Gastroesophageal sphincter (tissue), 4 donors: ENCODE results near the gene KLC1. TPM values are rescaled to one million over a fixed set of nuclear protein-coding genes. Genes with fewer than 3 reads are reported as not detected.

ENCODE experiments used
- ATAC-seq: fragments of 150-250 bp; one replicate; pipeline ENCODE4 v1.9.1; 2016; ENCODE audit warnings: mild to moderate bottlenecking, moderate library complexity
- H3K27ac ChIP-seq, 4 donors: fragments of 200-600 bp; sonication (generic) in 3 of 4; 1 replicate in 3 of 4; 2 replicates in 1 of 4; pipeline ENCODE4 v1.5.1; 2016 to 2019
- H3K27me3 ChIP-seq: fragments of 200-600 bp; sonication (generic); one replicate; pipeline ENCODE4 v1.5.1; 2019
- H3K36me3 ChIP-seq, 2 donors: fragments of 200-600 bp; sonication (generic); one replicate each; pipeline ENCODE4 v1.5.1; 2019; ENCODE audit warnings: control low read depth in 1 of 2
- H3K4me1 ChIP-seq, 3 donors: fragments of 200-600 bp; sonication (generic); 1 replicate in 2 of 3; 2 replicates in 1 of 3; pipeline ENCODE4 v1.5.1; 2016 to 2019; ENCODE audit warnings: control low read depth in 2 of 3
- H3K4me3 ChIP-seq, 2 donors: fragments of 200-600 bp; sonication (generic); one replicate each; pipeline ENCODE4 v1.5.1; 2019; ENCODE audit warnings: mild to moderate bottlenecking in 1 of 2, moderate library complexity in 1 of 2
- H3K9me3 ChIP-seq, 3 donors: fragments of 200-600 bp; sonication (generic); one replicate each; pipeline ENCODE4 v1.5.1; 2017 to 2019; ENCODE audit warnings: control low read depth in 2 of 3
- EP300 ChIP-seq: sonication (generic); formaldehyde crosslinking; IDR thresholded peaks from one replicate; pipeline ENCODE4 v1.6.1; 2017; ENCODE audit warnings: antibody characterized with exemption, mild to moderate bottlenecking
- POLR2A ChIP-seq, 2 donors: fragments of 450-650 bp; IDR thresholded peaks; one replicate each; pipeline ENCODE4 v1.6.1; 2017; ENCODE audit warnings: antibody characterized with exemption in 2 of 2, mild to moderate bottlenecking in 2 of 2, moderate library complexity in 1 of 2
- POLR2AphosphoS5 ChIP-seq: sonication (generic); formaldehyde crosslinking; IDR thresholded peaks from one replicate; pipeline ENCODE4 v1.6.1; 2017; ENCODE audit warnings: antibody characterized with exemption
- WGBS, 2 donors: methylation state at CpG; one replicate each; pipeline ENCODE4 v1.1.5; 2018; ENCODE audit warnings: low coverage in 1 of 2; 5-methylcytosine and 5-hydroxymethylcytosine counted together
- total RNA-seq, 4 donors: library from RNA; depleted of rRNA; stranded (reverse); fragments of >200 nt; gene quantifications; one replicate each; pipeline ENCODE4 v1.1.0, GENCODE V29; 2016
- TF ChIP-seq, protein P1 (sequence below), 4 experiments: fragments of 200-600 bp in 2 of 4; fragments of 450-650 bp in 2 of 4; sonication (generic) in 1 of 4; IDR thresholded peaks; one replicate each; pipeline ENCODE4 v1.5.1; 2017 to 2019; ENCODE audit warnings: antibody characterized with exemption in 4 of 4, mild to moderate bottlenecking in 2 of 4, moderate library complexity in 2 of 4

The KLC1 gene
- total RNA-seq, 4 donors from 2014 or later, result 275 to 390 (median 339) TPM

- WGBS, 2 donors, result 87% methylated on average over 4 of the region's 15 CpGs; no CpG with 5 or more reads in 1 of the 2 donors
- Histone ChIP-seq H3K4me1 (peaks cover 8 to 100% (median 20%) of the 10 kb centered on the region in 3 donors), H3K36me3 (peaks cover 0 to 88% of the 10 kb centered on the region in 2 donors)
These were observed 102.5 kb downstream of the KLC1 start for GRCh38 chr14:103731481-103731880.

DNA sequence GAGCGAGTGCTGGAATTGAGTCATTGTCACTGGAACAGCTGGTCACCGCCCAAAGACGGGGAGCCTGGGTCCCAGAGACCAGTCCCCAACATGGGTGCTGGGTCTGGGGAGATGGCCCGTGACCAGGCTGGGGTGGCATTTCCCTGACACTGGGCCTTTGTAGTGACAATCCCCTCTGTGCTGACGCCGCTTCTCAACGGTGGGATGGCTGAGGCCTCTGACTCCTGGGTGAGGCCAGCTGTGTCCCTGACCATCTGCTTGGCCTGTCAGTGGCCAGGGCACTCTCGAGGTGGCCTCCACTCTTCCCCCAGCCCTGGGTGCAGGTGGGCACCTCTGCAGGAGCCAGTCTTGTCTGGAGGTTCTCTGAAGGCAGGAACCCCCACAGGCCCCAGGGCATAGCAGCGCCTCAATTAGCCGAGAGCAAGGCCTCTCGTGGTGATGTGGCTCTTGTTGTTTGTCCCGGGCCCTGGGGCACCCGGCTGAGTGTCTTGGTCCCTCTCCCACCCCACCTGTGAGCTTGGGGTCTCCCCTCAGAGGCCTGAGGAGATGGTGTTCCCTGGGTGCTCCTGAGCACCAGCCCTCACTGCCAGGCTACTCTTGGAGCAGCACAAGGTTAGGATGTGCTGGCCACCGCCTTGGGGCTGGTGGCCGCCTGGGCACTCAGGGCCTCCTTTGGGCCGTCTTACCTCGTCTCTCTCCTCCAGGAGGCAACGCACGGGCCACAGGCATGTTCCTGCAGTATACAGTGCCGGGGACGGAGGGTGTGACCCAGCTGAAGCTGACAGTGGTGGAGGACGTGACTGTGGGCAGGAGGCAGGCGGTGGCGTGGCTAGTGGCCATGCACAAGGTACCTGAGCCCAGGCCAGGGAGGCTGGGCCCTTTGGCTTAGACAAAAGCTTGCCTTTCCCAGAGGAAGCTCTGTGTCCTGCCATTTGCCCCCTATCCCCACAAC, 103.2 kb downstream of the KLC1 start:
- H3K4me3 ChIP-seq, result no peak overlapping the region
- no CpG with 5 or more reads among the region's 24 CpGs for WGBS, 2 donors
- peaks cover 8 to 100% (median 24%) of the 10 kb centered on the region in 3 donors for H3K4me1 ChIP-seq
- no peaks in the 10 kb centered on the region for H3K27me3 ChIP-seq
- TF ChIP-seq EP300 (no peak), POLR2AphosphoS5 (no peak), POLR2A (IDR thresholded peaks at IDR 0.05) (no peak)
- TF ChIP-seq, protein P1, sequence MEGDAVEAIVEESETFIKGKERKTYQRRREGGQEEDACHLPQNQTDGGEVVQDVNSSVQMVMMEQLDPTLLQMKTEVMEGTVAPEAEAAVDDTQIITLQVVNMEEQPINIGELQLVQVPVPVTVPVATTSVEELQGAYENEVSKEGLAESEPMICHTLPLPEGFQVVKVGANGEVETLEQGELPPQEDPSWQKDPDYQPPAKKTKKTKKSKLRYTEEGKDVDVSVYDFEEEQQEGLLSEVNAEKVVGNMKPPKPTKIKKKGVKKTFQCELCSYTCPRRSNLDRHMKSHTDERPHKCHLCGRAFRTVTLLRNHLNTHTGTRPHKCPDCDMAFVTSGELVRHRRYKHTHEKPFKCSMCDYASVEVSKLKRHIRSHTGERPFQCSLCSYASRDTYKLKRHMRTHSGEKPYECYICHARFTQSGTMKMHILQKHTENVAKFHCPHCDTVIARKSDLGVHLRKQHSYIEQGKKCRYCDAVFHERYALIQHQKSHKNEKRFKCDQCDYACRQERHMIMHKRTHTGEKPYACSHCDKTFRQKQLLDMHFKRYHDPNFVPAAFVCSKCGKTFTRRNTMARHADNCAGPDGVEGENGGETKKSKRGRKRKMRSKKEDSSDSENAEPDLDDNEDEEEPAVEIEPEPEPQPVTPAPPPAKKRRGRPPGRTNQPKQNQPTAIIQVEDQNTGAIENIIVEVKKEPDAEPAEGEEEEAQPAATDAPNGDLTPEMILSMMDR (IDR thresholded peaks at IDR 0.05), result no peak
- no peak for ATAC-seq
- H3K27ac ChIP-seq, result peak overlapping the region in 3 of 4 donors; percentile 8 to 93 (median 9)
- H3K36me3 ChIP-seq, result peaks cover 0 to 82% of the 10 kb centered on the region in 2 donors
- H3K9me3 ChIP-seq, result no peaks in the 10 kb centered on the region

More at GRCh38 chr14:103731481-103731880, 102.5 kb downstream of the KLC1 start:
- no peak overlapping the region for H3K4me3 ChIP-seq
- no peak for TF ChIP-seq POLR2AphosphoS5
- TF ChIP-seq, protein P1 (IDR thresholded peaks at IDR 0.05), result no peak
- no peak for TF ChIP-seq EP300
- TF ChIP-seq POLR2A (IDR thresholded peaks at IDR 0.05), result no peak
- H3K27me3 ChIP-seq, result no peaks in the 10 kb centered on the region
- H3K27ac ChIP-seq, result peak overlapping the region in 1 of 4 donors; percentile 68
- no peaks in the 10 kb centered on the region for H3K9me3 ChIP-seq
- ATAC-seq, result no peak

GRCh38 chr14:103732868-103733620, 104.0 kb downstream of the KLC1 start:
- peaks cover 0 to 74% of the 10 kb centered on the region in 2 donors for H3K36me3 ChIP-seq
- TF ChIP-seq POLR2AphosphoS5 (peak; percentile 89), POLR2A (IDR thresholded peaks at IDR 0.05) (no peak)
- H3K27ac ChIP-seq, result peak overlapping the region in 3 of 4 donors; percentile 8 to 93 (median 20)
- no peak overlapping the region for H3K4me3 ChIP-seq
- ATAC-seq, result no peak
- H3K4me1 ChIP-seq, result peaks cover 8 to 100% (median 28%) of the 10 kb centered on the region in 3 donors
- no peaks in the 10 kb centered on the region for H3K27me3 ChIP-seq
- no peaks in the 10 kb centered on the region for H3K9me3 ChIP-seq
- WGBS, 2 donors, result 82 to 86% methylated on average over 1 to 3 of the region's 9 CpGs

DNA sequence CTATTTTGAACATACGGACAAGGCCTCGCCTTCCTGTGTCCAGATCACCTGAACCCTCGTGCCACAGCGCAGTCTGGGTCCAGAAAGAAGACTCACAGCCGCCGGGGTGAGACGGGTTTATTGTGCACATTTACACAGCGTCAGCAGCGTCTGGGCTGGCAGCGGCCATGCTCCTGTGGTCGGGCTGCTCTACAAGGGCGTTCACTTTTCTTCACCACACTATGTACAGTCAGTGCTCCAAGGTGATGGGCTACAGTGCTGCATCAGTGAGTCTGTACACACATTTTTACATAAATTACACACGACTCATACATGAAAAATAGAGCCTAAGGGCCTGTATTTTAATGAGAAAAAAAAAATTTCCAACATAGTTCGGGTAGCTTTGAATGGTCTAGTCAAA, 104.6 kb downstream of the KLC1 start:
- Histone ChIP-seq H3K9me3 (no peaks in the 10 kb centered on the region), H3K27ac (peak overlapping the region in 2 of 4 donors; percentile 91 to 93), H3K36me3 (peaks cover 0 to 74% of the 10 kb centered on the region in 2 donors), H3K4me1 (peaks cover 8 to 100% (median 28%) of the 10 kb centered on the region in 3 donors), H3K27me3 (no peaks in the 10 kb centered on the region), H3K4me3 (no peak overlapping the region)
- no peak for ATAC-seq
- no peak for TF ChIP-seq POLR2A (IDR thresholded peaks at IDR 0.05)
- TF ChIP-seq EP300, result no peak
- 77 to 85% methylated on average over 14 of the region's 14 CpGs for WGBS, 2 donors

- no peak for TF ChIP-seq POLR2AphosphoS5
- TF ChIP-seq EP300, result no peak
- TF ChIP-seq POLR2A (IDR thresholded peaks at IDR 0.05), result no peak
- TF ChIP-seq, protein P1 (IDR thresholded peaks at IDR 0.05), result no peak
- Histone ChIP-seq H3K27ac (peak overlapping the region in 3 of 4 donors; percentile 91 to 96 (median 93)), H3K27me3 (no peaks in the 10 kb centered on the region), H3K4me1 (peaks cover 8 to 100% (median 28%) of the 10 kb centered on the region in 3 donors), H3K9me3 (no peaks in the 10 kb centered on the region), H3K4me3 (no peak overlapping the region), H3K36me3 (peaks cover 0 to 71% of the 10 kb centered on the region in 2 donors)
- 79% methylated on average over 13 of the region's 23 CpGs for WGBS, 2 donors
- no peak for ATAC-seq
These were observed 105.3 kb downstream of the KLC1 start for GRCh38 chr14:103734081-103734888.
